Neural cell (in vitro differentiated cells): Measurements from ENCODE around the gene NDOR1. TPM values are rescaled to one million over a fixed set of nuclear protein-coding genes. Genes with fewer than 3 reads are reported as not detected.

Experiments used
- H2AFZ ChIP-seq: fragments of 200-600, 300-800 bp; sonication (generic), shearing (Covaris generic); 2 replicates; pipeline ENCODE4 v1.6.0; 2014; ENCODE audit warnings: low read depth, mild to moderate bottlenecking, antibody characterized with exemption, low read length, moderate library complexity
- H3F3A ChIP-seq: fragments of 200-600 bp; shearing (Covaris generic); 2 replicates; pipeline ENCODE4 v1.6.1; 2016; ENCODE audit warnings: mild to moderate bottlenecking, moderate library complexity, mixed read lengths, antibody characterized with exemption, low read length; ENCODE audit not compliant: insufficient read depth, poor library complexity, severe bottlenecking
- H3K27ac ChIP-seq: fragments of 200-600, 300-800 bp; sonication (generic), shearing (Covaris generic); 2 replicates; pipeline ENCODE4 v1.5.1; 2014; ENCODE audit warnings: mild to moderate bottlenecking, low read length, moderate library complexity
- H3K27me3 ChIP-seq: fragments of 300-800, 200-600 bp; sonication (generic), shearing (Covaris generic); 2 replicates; pipeline ENCODE4 v1.6.0; 2014; ENCODE audit warnings: mild to moderate bottlenecking, low read depth, low read length, moderate library complexity; ENCODE audit not compliant: insufficient read depth
- H3K36me3 ChIP-seq: fragments of 300-800, 200-600 bp; sonication (generic), shearing (Covaris generic); 2 replicates; pipeline ENCODE4 v1.5.1; 2014; ENCODE audit warnings: mild to moderate bottlenecking, antibody characterized with exemption, low read length, moderate library complexity; ENCODE audit not compliant: insufficient read depth
- H3K4me2 ChIP-seq: fragments of 300-800, 200-600 bp; sonication (generic), shearing (Covaris generic); 2 replicates; pipeline ENCODE4 v1.6.0; 2014; ENCODE audit warnings: mild to moderate bottlenecking, low read length
- H3K4me3 ChIP-seq: fragments of 300-800, 200-600 bp; sonication (generic), shearing (Covaris generic); 2 replicates; pipeline ENCODE4 v1.5.1; 2014; ENCODE audit warnings: mild to moderate bottlenecking, low read length, moderate library complexity
- H3K79me2 ChIP-seq: fragments of 200-600 bp; shearing (Covaris generic); replicated peaks from 2 replicates; pipeline ENCODE4 v1.6.0; 2014; ENCODE audit warnings: mild to moderate bottlenecking, low read length, moderate library complexity; ENCODE audit not compliant: insufficient read depth
- H3K9ac ChIP-seq: fragments of 300-800, 200-600 bp; sonication (generic), shearing (Covaris generic); 2 replicates; pipeline ENCODE4 v1.6.1; 2016; ENCODE audit warnings: mild to moderate bottlenecking, low read length, mixed read lengths
- H3K9me2 ChIP-seq: fragments of 200-600 bp; shearing (Covaris generic); 2 replicates; pipeline ENCODE4 v1.6.1; 2016; ENCODE audit warnings: mild to moderate bottlenecking, low read length, mixed read lengths; ENCODE audit not compliant: insufficient read depth
- H3K9me3 ChIP-seq: fragments of 200-600, 300-800 bp; sonication (generic), shearing (Covaris generic); 2 replicates; pipeline ENCODE4 v1.6.1; 2016; ENCODE audit warnings: mild to moderate bottlenecking, mixed run types, low read length, moderate library complexity, mixed read lengths
- H4K20me1 ChIP-seq: fragments of 200-600 bp; shearing (Covaris generic); 2 replicates; pipeline ENCODE4 v1.6.1; 2016; ENCODE audit warnings: mild to moderate bottlenecking, mixed run types; ENCODE audit not compliant: insufficient read depth
- CTCF ChIP-seq: fragments of 450-650 bp; IDR thresholded peaks from 2 replicates; pipeline ENCODE4 v1.5.1; 2014; ENCODE audit warnings: antibody characterized with exemption, mild to moderate bottlenecking, moderate library complexity; ENCODE audit not compliant: poor library complexity, severe bottlenecking
- EP300 ChIP-seq: fragments of 450-650 bp; conservative IDR thresholded peaks from 2 replicates; pipeline ENCODE4 v1.6.1; 2014; ENCODE audit warnings: antibody characterized with exemption, mild to moderate bottlenecking, moderate library complexity; ENCODE audit not compliant: poor library complexity, severe bottlenecking
- EZH2 ChIP-seq: fragments of 200-600, 300-800 bp; shearing (Covaris generic), sonication (generic); IDR thresholded peaks from 2 replicates; pipeline ENCODE4 v1.6.1; 2014; ENCODE audit warnings: antibody characterized with exemption, low read length, borderline replicate concordance, mild to moderate bottlenecking; ENCODE audit not compliant: insufficient read depth, poor library complexity, severe bottlenecking
- MXI1 ChIP-seq: fragments of 450-650 bp; conservative IDR thresholded peaks from 2 replicates; pipeline ENCODE4 v1.6.1; 2014; ENCODE audit warnings: antibody characterized with exemption, mild to moderate bottlenecking; ENCODE audit not compliant: poor library complexity, severe bottlenecking
- POLR2AphosphoS5 ChIP-seq: IDR thresholded peaks from 2 replicates; pipeline ENCODE4 v1.6.1; 2012
- RAD21 ChIP-seq: fragments of 450-650 bp; conservative IDR thresholded peaks from 2 replicates; pipeline ENCODE4 v1.6.1; 2014; ENCODE audit warnings: antibody characterized with exemption, mild to moderate bottlenecking, moderate library complexity
- REST ChIP-seq: IDR thresholded peaks from 2 replicates; pipeline ENCODE4 v1.6.1; 2012; ENCODE audit warnings: borderline replicate concordance
- SMC3 ChIP-seq: fragments of 450-650 bp; conservative IDR thresholded peaks from 2 replicates; pipeline ENCODE4 v1.6.1; 2014; ENCODE audit warnings: antibody characterized with exemption, mild to moderate bottlenecking, moderate library complexity; ENCODE audit not compliant: poor library complexity
- TAF1 ChIP-seq: IDR thresholded peaks from 2 replicates; pipeline ENCODE4 v1.6.1; 2012; ENCODE audit warnings: low read depth
- polyA plus RNA-seq: library from polyadenylated mRNA; depleted of rRNA; stranded (reverse); fragments of >200 nt; gene quantifications from 2 replicates; pipeline ENCODE4 v1.2.3, GENCODE V29; 2014

The NDOR1 gene
- polyA plus RNA-seq, 1 donor from 2014 or later: 18.2 TPM

DNA sequence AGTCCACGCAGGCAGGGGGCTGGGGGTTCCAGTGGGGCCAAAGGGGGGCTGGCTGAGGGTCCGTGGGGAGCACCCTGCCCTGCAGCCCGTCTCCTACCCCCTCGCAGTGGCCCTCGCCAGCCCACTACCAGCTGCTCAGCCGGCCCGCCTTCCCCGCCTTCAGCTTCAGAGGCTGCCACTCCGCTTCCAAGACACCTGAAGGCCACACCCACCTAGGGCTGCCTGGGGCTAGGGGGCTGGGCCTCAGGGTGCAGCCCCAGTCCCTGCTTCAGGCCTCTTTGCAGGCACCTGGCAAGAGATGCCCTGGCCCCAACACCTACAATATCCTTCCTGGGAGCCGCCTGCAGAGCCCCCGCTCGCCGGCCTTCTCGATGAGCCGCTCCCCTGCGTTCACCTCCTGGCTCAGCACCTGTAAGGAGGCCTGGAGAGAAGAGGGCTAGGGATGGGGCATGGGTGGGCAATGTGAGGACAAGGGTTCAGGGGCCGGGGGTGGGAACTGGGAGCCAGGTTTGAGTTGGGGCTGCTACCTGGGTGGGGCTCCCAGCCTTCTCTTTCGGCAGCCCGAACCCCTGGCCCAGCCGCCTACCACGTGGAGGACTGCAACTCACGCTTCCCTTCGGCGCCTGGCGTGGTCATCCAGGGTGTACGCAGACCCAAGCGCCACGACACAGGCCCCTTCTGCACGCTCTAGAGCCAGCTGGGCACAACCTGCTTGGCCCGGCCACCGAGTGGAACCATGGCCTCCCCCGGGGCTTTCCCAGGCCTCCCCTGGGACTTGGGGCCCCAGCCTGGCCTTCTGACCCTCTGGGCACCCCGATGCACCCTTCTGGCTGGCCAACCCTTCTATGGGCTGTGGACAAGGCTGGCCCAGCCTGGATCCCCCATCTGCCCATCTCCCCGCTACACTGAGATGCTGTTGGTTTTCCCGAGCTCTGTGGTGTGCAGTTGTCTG is 47.3 kb downstream of the NDOR1 start:
- Histone ChIP-seq H2AFZ (no peak overlapping the region), H3K36me3 (no peaks in the 10 kb centered on the region), H3F3A (no peaks in the 10 kb centered on the region), H3K9ac (no peak overlapping the region), H3K4me3 (no peak overlapping the region), H3K27me3 (no peaks in the 10 kb centered on the region), H3K79me2 (peaks cover 10% of the 10 kb centered on the region), H3K9me3 (no peaks in the 10 kb centered on the region), H3K27ac (no peak overlapping the region), H3K4me2 (no peak overlapping the region), H4K20me1 (no peaks in the 10 kb centered on the region), H3K9me2 (no peaks in the 10 kb centered on the region)
- TF ChIP-seq REST (no peak), EZH2 (no peak), RAD21 (no peak), TAF1 (no peak), SMC3 (no peak), MXI1 (no peak), POLR2AphosphoS5 (no peak), CTCF (no peak), EP300 (no peak)

- no peaks in the 10 kb centered on the region for H4K20me1 ChIP-seq
- TF ChIP-seq RAD21: no peak
- peak overlapping the region; percentile 88 for H3K9ac ChIP-seq
- no peaks in the 10 kb centered on the region for H3K9me3 ChIP-seq
- H3K36me3 ChIP-seq: no peaks in the 10 kb centered on the region
- H3K27me3 ChIP-seq: no peaks in the 10 kb centered on the region
- no peak overlapping the region for H3K27ac ChIP-seq
- H2AFZ ChIP-seq: no peak overlapping the region
- H3F3A ChIP-seq: no peaks in the 10 kb centered on the region
- H3K79me2 ChIP-seq: peaks cover 10% of the 10 kb centered on the region
- peak overlapping the region; percentile 94 for H3K4me3 ChIP-seq
- H3K9me2 ChIP-seq: no peaks in the 10 kb centered on the region
- peak overlapping the region; percentile 48 for H3K4me2 ChIP-seq
These were observed 48.5 kb downstream of the NDOR1 start for GRCh38 chr9:137253717-137254623.
